BE2C (cell line): ENCODE results near the gene CSMD2.

Source experiments
- DNase-seq: peaks from one replicate; pipeline ENCODE4 v3.0.0-alpha.2; 2020
- H3K27me3 ChIP-seq: fragments of 250-450 bp; sonication (Bioruptor Pico); 2 replicates; pipeline ENCODE4 v1.5.1; 2020; ENCODE audit warnings: mild to moderate bottlenecking
- H3K36me3 ChIP-seq: fragments of 250-450 bp; sonication (Bioruptor Pico); 2 replicates; pipeline ENCODE4 v1.5.1; 2020; ENCODE audit warnings: mild to moderate bottlenecking
- H3K4me1 ChIP-seq: fragments of 250-450 bp; sonication (Bioruptor Pico); 2 replicates; pipeline ENCODE4 v1.5.1; 2020
- H3K4me3 ChIP-seq: 2 replicates; pipeline ENCODE4 v1.5.1; 2011; ENCODE audit warnings: low read depth, low read length
- H3K9me3 ChIP-seq: fragments of 250-450 bp; sonication (Bioruptor Pico); 2 replicates; pipeline ENCODE4 v1.5.1; 2020
- CTCF ChIP-seq: IDR thresholded peaks from 2 replicates; pipeline ENCODE4 v1.5.1; 2012; ENCODE audit warnings: mild to moderate bottlenecking, low read depth, low read length

Gene CSMD2

GRCh38 chr1:34163792-34164731 is 968 bp downstream of the CSMD2 start:
- Histone ChIP-seq H3K4me1 (no peaks in the 10 kb centered on the region), H3K9me3 (no peaks in the 10 kb centered on the region), H3K27me3 (peaks cover 32% of the 10 kb centered on the region), H3K4me3 (no peak overlapping the region), H3K36me3 (no peaks in the 10 kb centered on the region)
- DNase-seq: no peak
- TF ChIP-seq CTCF: no peak

GRCh38 chr1:34162852-34163766 is 1.9 kb downstream of the CSMD2 start:
- Histone ChIP-seq H3K4me1 (no peaks in the 10 kb centered on the region), H3K36me3 (no peaks in the 10 kb centered on the region), H3K4me3 (no peak overlapping the region), H3K9me3 (no peaks in the 10 kb centered on the region), H3K27me3 (peaks cover 32% of the 10 kb centered on the region)
- peak; percentile 24 for DNase-seq
- TF ChIP-seq CTCF: peak; percentile 29; the same call in 1 of the 2 replicates

GRCh38 chr1:34156739-34157138 is 8.3 kb downstream of the CSMD2 start:
- TF ChIP-seq CTCF: no peak
- Histone ChIP-seq H3K27me3 (no peaks in the 10 kb centered on the region), H3K9me3 (no peaks in the 10 kb centered on the region), H3K36me3 (no peaks in the 10 kb centered on the region), H3K4me3 (no peak overlapping the region), H3K4me1 (no peaks in the 10 kb centered on the region)
- no peak for DNase-seq

GRCh38 chr1:34155860-34156259 is 9.2 kb downstream of the CSMD2 start:
- no peak overlapping the region for H3K4me3 ChIP-seq
- no peaks in the 10 kb centered on the region for H3K27me3 ChIP-seq
- no peaks in the 10 kb centered on the region for H3K4me1 ChIP-seq
- TF ChIP-seq CTCF: no peak
- DNase-seq: no peak
- no peaks in the 10 kb centered on the region for H3K36me3 ChIP-seq
- H3K9me3 ChIP-seq: no peaks in the 10 kb centered on the region

GRCh38 chr1:34153246-34153645 is 11.8 kb downstream of the CSMD2 start:
- Histone ChIP-seq H3K27me3 (no peaks in the 10 kb centered on the region), H3K9me3 (no peaks in the 10 kb centered on the region)

More at GRCh38 chr1:34153246-34153645, 11.8 kb downstream of the CSMD2 start:
- H3K4me3 ChIP-seq: no peak overlapping the region
- no peaks in the 10 kb centered on the region for H3K4me1 ChIP-seq
- DNase-seq: no peak
- H3K36me3 ChIP-seq: no peaks in the 10 kb centered on the region
- no peak for TF ChIP-seq CTCF
